GM19023 (cell line): Measurements from ENCODE around the gene AHSA1.

ENCODE experiments used
- ATAC-seq: cut with Tn5 transposase; IDR thresholded peaks from one replicate; pipeline ENCODE4 v1.9.1; 2021; ENCODE audit warnings: mild to moderate bottlenecking, moderate library complexity; ENCODE audit not compliant: unreplicated experiment

AHSA1 gene

GRCh38 chr14:77470224-77470870, 12.5 kb downstream of the AHSA1 start:
- no peak for ATAC-seq

GRCh38 chr14:77473921-77474320, 16.0 kb downstream of the AHSA1 start:
- no peak for ATAC-seq

- no peak for ATAC-seq
These were observed 16.7 kb downstream of the AHSA1 start for GRCh38 chr14:77474479-77475177.

GRCh38 chr14:77475432-77476115, 17.7 kb downstream of the AHSA1 start:
- no peak for ATAC-seq

GRCh38 chr14:77478029-77478428, 20.1 kb downstream of the AHSA1 start:
- no peak for ATAC-seq

DNA sequence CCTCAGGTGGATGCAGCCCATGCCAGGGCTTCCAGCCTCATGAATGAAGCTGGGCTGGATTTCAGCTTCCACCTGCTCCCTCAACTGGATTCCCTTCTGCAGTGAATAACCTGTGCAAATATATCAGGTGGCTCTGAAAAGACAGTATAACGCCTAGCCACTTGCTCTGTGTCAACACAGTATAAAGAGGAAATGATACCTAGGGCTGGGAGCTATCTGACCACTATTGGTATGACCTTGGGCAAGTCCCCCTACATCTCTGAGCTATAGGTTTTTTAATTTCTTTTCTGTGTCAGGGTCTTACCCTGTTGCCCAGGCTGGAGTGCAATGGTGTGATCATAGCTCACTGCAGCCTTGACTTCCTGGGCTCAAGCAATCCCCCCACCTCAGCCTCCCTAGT, 20.9 kb downstream of the AHSA1 start:
- ATAC-seq: peak; percentile 83

- no peak for ATAC-seq
These were observed 24.5 kb downstream of the AHSA1 start for GRCh38 chr14:77482422-77482821.

- ATAC-seq: no peak
These were observed 27.4 kb downstream of the AHSA1 start for GRCh38 chr14:77485256-77485655.

GRCh38 chr14:77485901-77486678, 28.2 kb downstream of the AHSA1 start:
- ATAC-seq: no peak

DNA sequence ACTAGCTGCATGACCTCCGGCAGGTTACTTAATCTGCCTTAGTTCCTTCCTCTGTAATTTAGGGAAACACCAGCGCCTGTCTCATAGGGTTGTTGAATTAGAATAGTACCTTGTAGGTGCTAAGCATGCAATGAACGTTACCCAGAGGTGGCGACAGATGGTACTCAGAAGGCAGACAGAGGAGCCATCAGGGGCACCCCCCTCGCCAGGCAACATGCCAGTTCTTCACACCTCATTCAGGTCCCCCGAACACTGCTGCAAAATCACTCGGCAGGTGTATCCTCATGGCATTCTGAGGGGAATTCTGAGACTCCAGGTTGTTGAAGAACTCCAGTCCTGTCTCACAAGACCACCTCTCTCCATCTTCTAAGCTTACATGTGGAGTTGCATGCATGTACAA, 30.7 kb downstream of the AHSA1 start:
- no peak for ATAC-seq

DNA sequence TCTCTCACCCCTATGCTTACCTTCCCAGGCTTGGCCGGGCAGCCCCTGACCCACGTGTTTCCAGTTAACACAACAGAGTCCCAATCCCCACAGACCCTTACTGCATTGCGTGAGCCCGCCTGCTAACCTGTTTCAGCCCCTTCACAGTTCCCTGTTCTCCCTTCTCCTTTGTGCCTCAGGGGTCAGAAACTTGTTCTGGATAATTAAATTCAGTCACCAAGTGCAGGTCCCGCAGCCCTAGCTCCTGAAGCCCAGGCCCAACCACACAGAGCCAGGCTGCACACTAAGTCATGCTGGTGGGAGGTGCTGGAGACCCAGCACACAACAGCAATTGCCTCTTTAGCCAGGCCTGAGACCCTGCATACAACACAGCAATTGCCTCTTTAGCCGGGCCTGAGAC, 31.1 kb downstream of the AHSA1 start:
- ATAC-seq: no peak

- no peak for ATAC-seq
These were observed 32.6 kb downstream of the AHSA1 start for GRCh38 chr14:77490347-77490986.

DNA sequence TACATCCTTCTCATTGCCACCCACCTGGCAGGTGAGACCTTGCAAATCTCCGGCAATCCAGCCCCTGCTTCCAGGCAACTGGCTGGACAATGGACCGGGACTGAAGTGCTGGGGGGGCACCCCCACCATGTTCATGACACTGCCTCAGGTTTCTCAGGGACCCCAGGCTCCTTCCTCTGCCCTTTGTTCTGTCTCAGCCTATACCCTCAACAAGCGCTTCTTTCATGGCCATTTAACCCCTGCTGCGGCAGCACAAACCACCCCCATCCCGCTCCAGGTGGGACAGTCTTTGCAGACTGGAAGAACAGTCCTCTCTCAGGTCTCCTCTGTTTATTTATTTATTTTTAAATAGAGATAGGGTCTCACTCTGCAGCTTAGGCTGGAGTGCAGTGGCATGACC, 33.2 kb downstream of the AHSA1 start:
- ATAC-seq: no peak

DNA sequence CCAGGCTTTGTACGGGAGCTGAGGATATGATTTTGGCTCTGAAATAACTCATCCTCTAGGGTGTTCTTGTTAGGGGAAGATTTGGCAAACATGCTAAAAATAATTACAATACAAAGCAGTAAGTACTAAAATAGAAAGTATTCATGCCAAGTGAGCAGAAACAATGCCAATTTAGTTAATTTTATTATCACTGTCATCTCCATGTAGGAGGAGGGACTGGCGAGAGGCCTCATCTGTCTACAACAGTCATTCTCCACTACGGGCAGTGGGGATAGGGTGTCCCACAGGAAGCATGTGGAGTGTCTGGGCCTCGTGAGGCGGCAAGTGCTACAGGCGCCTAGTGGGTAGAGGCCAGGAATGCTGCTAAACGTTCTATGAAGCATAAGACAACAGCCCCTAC, 37.4 kb downstream of the AHSA1 start:
- no peak for ATAC-seq

DNA sequence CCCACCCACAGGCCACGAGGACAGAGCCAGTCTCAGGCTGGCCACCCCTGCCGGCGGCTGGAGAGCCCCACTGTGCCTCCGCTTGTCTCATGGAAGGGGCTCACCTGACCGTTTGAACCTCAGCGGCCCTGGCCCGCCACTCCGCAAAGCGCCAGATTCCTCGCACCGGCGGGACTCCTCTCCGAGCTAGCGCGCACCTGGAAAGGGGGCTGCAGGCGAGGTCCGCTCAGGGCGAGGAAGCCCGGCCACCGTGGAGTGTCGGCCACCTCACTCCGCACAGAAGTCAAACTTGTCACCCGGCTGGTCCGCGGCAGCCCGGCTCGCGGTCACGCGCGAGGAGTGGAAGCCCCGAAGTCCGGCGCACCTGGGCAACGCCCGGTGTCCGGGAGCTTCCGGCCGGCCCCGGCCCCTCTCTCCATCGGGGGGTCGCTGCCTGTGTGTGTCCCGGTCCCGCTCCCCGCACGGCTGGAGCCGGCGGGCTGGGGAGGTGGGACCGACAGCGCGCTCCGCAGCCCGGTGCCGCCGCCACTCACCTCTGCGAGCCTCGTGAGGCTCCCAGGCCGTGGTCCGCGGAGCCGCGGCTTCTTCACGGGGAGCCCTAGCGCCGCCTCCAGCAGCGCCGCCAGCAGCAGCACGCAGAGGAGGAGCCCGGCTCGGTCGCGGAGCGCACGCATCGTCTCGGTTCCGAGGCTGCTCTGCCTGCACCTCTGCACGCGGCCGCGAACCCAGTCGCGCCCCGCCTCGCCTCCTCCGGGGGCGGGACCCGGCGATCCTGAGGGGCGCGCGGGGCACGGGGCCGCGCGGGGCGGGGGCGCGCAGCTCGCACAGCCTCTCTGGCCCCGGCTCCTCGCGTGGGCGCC, 40.5 kb downstream of the AHSA1 start, which contains the start of gene ISM2:
Gene ISM2, minus strand, starts transcription at position 697 of the 860 bp plus-strand sequence. Its CDS starts 23 bp downstream, at position 674.
- peak; percentile 60 for ATAC-seq

DNA sequence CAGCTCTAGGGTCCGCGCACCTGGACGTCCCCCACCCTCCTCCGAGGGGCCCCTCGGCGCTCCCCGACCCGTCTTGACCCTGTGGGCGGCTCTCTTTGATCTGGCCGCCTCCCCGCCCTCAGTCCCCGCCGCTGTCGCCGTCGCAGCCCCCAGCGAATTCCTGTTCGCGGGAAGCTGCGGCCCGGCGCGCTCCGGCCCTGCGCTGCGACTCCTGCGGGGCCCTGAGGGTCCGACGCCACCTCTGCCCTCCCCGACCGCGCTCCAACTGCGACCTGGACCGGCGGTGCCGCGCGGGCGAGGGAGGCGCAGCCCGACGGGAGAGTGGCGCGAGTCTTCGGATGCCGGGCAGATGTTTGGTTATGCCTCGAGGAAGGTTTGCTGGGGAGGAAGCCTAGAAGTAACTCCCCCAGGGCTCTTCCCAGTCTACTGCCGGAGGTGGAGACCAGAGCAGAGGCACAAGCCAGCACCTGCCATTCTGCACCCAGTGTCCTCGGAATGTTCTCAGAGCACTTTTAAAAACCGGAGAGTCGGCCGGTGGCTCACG, 41.2 kb downstream of the AHSA1 start:
- ATAC-seq: peak; percentile 29

GRCh38 chr14:77502109-77502782, 44.4 kb downstream of the AHSA1 start:
- ATAC-seq: no peak

GRCh38 chr14:77503138-77503537, 45.2 kb downstream of the AHSA1 start:
- ATAC-seq: no peak

- no peak for ATAC-seq
These were observed 47.1 kb downstream of the AHSA1 start for GRCh38 chr14:77505031-77505430.
